Panc1 (cell line): Measurements from ENCODE around the gene TNIK. TPM values are rescaled to one million over a fixed set of nuclear protein-coding genes. Genes with fewer than 3 reads are reported as not detected.

Source experiments
- ATAC-seq: fragments of 200-7000 bp; cut with Tn5 transposase; 2 replicates; pipeline ENCODE4 v1.9.1; 2020; ENCODE audit warnings: mild to moderate bottlenecking, moderate library complexity
- BruUV-seq: library from RNA; stranded (reverse); fragments of 400-500 nt; replicated peaks from 2 replicates; lab custom pipeline; 2021; lab: Mats Ljungman, UMichigan
- CTCF ChIA-PET: fragments of 300-600 bp; sonication (Branson Sonifier 250); formaldehyde crosslinking; loops from one replicate; lab custom pipeline; 2022; ENCODE audit warnings: antibody characterized with exemption; lab: Charles Lee
- POLR2A ChIA-PET: fragments of 300-600 bp; sonication (Branson Sonifier 250); formaldehyde crosslinking; loops from one replicate; lab custom pipeline; 2022; ENCODE audit warnings: antibody characterized with exemption; lab: Charles Lee
- DNase-seq: peaks from one replicate; pipeline ENCODE4 v3.0.0-alpha.2; 2010; ENCODE audit warnings: low read depth, low spot score
- H3K27ac ChIP-seq: 2 replicates; pipeline ENCODE4 v1.5.1; 2011; ENCODE audit warnings: mild to moderate bottlenecking, low read length, inconsistent platforms
- H3K27me3 ChIP-seq: fragments of 200-500 bp; sonication (Bioruptor generic); 2 replicates; pipeline ENCODE4 v1.6.0; 2014; ENCODE audit warnings: low read length, inconsistent platforms; ENCODE audit not compliant: control insufficient read depth, insufficient read depth
- H3K36me3 ChIP-seq: fragments of 200-500 bp; sonication (Bioruptor generic); 2 replicates; pipeline ENCODE4 v1.5.1; 2014; ENCODE audit warnings: inconsistent platforms, mild to moderate bottlenecking, low read length, moderate library complexity; ENCODE audit not compliant: control insufficient read depth, insufficient read depth
- H3K4me1 ChIP-seq: 2 replicates; pipeline ENCODE4 v1.5.1; 2011; ENCODE audit warnings: inconsistent platforms, mild to moderate bottlenecking, low read length, moderate library complexity; ENCODE audit not compliant: control insufficient read depth, insufficient read depth
- H3K4me3 ChIP-seq, 2 experiments: 2 replicates each; pipeline ENCODE4 v1.5.1; 2011 to 2012; ENCODE audit warnings: low read depth in 2 of 2, low read length in 2 of 2, mild to moderate bottlenecking in 2 of 2, inconsistent platforms in 1 of 2, moderate library complexity in 1 of 2
- H3K9me3 ChIP-seq: fragments of 200-500 bp; sonication (Bioruptor generic); 2 replicates; pipeline ENCODE4 v1.5.1; 2014; ENCODE audit warnings: low read depth, mild to moderate bottlenecking, inconsistent platforms, low read length, moderate library complexity; ENCODE audit not compliant: control insufficient read depth, insufficient read depth
- CTCF ChIP-seq: fragments of 450-650 bp; IDR thresholded peaks from 2 replicates; pipeline ENCODE4 v1.5.1; 2017; ENCODE audit warnings: mild to moderate bottlenecking
- POLR2AphosphoS5 ChIP-seq: IDR thresholded peaks from 2 replicates; pipeline ENCODE4 v1.6.1; 2012; ENCODE audit warnings: mild to moderate bottlenecking, low read depth, low read length, moderate library complexity
- REST ChIP-seq, 2 experiments: IDR thresholded peaks; 2 replicates each; pipeline ENCODE4 v1.6.1; 2011 to 2012; ENCODE audit warnings: low read depth in 2 of 2, control low read depth in 1 of 2, low read length in 1 of 2, mild to moderate bottlenecking in 1 of 2, moderate library complexity in 1 of 2; ENCODE audit not compliant: insufficient read depth in 1 of 2
- SIN3A ChIP-seq: IDR thresholded peaks from 2 replicates; pipeline ENCODE4 v1.6.1; 2012; ENCODE audit warnings: low read depth, mild to moderate bottlenecking, low read length, moderate library complexity, borderline replicate concordance; ENCODE audit not compliant: insufficient read depth
- TCF7L2 ChIP-seq: IDR thresholded peaks from 2 replicates; pipeline ENCODE4 v1.6.1; 2011; ENCODE audit warnings: mild to moderate bottlenecking, low read depth, low read length, inconsistent platforms
- in situ Hi-C: cut with HindIII; loops from 2 replicates; pipeline ENCODE4 v1.10.0; 2016; ENCODE audit warnings: low sequenced_read_pairs, low pct_unique_long_range_greater_than_20kb
- intact Hi-C: fragments of 100-400 bp; cut with micrococcal nuclease; formaldehyde crosslinking; loops from one replicate; pipeline ENCODE4 v1.10.0; 2022; ENCODE audit not compliant: unreplicated experiment
- total RNA-seq: library from RNA; stranded (reverse); gene quantifications from one replicate; pipeline ENCODE4 v1.2.1, GENCODE V29; 2021; ENCODE audit not compliant: unreplicated experiment

Gene TNIK
- total RNA-seq, 1 experiment from 2014 or later = 1.9 TPM

DNA sequence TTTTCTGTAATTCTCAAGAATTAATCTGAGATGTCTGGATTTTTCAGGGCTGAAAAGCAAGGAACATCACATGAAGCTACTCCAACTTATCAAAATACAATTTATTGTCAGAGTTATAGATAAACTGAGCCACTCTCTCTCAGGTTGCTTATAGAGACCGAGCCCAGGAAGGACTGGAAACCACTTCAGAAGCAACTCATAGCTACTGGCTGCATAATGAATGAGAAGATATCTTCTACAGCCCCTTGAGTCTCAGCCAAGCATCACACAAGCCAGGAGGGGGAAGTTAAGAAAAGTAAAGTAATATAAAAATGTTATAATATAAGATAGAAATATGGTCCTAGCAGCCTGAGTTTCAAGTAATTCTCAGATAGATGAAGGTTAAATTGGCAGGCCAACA, 186.0 kb downstream of the TNIK start:
- Histone ChIP-seq H3K27ac (no peak overlapping the region), H3K9me3 (no peaks in the 10 kb centered on the region), H3K27me3 (peaks cover 7% of the 10 kb centered on the region), H3K4me3 (no peak overlapping the region), H3K4me1 (no peaks in the 10 kb centered on the region), H3K36me3 (no peaks in the 10 kb centered on the region)
- DNase-seq (no peak), ATAC-seq (no peak)
- POLR2A ChIA-PET = no interaction called here
- TF ChIP-seq REST (IDR thresholded peaks at IDR 0.05; ENCODE audit: insufficient read depth in 1 of 2, low read depth in 2 of 2, low read length in 1 of 2) (no peak), SIN3A (no peak), TCF7L2 (no peak), CTCF (no peak)
- BruUV-seq = no TSS peak
- in situ Hi-C loops (no loop called here), intact Hi-C loops (no loop called here)
- CTCF ChIA-PET = no interaction called here

GRCh38 chr3:171270541-171270940, 189.7 kb downstream of the TNIK start:
- no peak for ATAC-seq
- BruUV-seq = no TSS peak
- Histone ChIP-seq H3K4me1 (no peaks in the 10 kb centered on the region), H3K27me3 (peaks cover 9% of the 10 kb centered on the region), H3K36me3 (no peaks in the 10 kb centered on the region), H3K9me3 (no peaks in the 10 kb centered on the region), H3K27ac (no peak overlapping the region), H3K4me3 (no peak overlapping the region)
- CTCF ChIA-PET = no interaction called here
- in situ Hi-C loops = no loop called here
- DNase-seq = no peak
- no peak for TF ChIP-seq SIN3A
- intact Hi-C loops = no loop called here
- POLR2A ChIA-PET = no interaction called here

DNA sequence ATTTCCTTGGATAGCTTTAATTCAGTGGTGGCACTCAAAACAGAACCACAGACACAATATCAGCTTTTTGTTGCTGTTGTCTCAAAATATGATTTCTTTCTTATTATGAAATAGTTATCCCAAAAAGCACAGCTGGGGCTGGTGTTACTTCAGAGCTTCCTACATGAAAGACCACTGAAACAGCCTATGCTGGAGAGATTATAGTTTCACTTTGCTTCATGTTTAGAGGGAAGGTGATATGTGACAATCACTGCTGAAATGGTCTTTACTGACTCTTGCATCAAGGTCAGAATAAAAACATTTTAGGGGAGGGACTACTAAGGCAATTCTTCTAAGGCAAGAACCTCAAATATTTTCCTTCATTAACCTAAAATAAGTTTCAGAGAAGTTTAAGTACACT, 190.7 kb downstream of the TNIK start:
- no peaks in the 10 kb centered on the region for H3K36me3 ChIP-seq
- no peak overlapping the region for H3K4me3 ChIP-seq
- peaks cover 11% of the 10 kb centered on the region for H3K27me3 ChIP-seq
- TF ChIP-seq REST (IDR thresholded peaks at IDR 0.05; ENCODE audit: insufficient read depth in 1 of 2, low read depth in 2 of 2, low read length in 1 of 2) = no peak
- no peak for TF ChIP-seq POLR2AphosphoS5
- TF ChIP-seq SIN3A = no peak
- no peak for TF ChIP-seq TCF7L2
- TF ChIP-seq CTCF = no peak
- H3K4me1 ChIP-seq = no peaks in the 10 kb centered on the region
- BruUV-seq = no TSS peak
- ChIA-PET CTCF (no interaction called here), POLR2A (no interaction called here)
- no peak overlapping the region for H3K27ac ChIP-seq
- ATAC-seq (no peak), DNase-seq (no peak)
- no peaks in the 10 kb centered on the region for H3K9me3 ChIP-seq
- intact Hi-C loops = no loop called here
- in situ Hi-C loops = no loop called here
